ENCODE measurements around the gene TTLL9. TPM values are rescaled to one million over a fixed set of nuclear protein-coding genes. Genes with fewer than 3 reads are reported as not detected.

TTLL9 gene
- total RNA-seq, 1 experiment from 2014 or later: not detected

DNA sequence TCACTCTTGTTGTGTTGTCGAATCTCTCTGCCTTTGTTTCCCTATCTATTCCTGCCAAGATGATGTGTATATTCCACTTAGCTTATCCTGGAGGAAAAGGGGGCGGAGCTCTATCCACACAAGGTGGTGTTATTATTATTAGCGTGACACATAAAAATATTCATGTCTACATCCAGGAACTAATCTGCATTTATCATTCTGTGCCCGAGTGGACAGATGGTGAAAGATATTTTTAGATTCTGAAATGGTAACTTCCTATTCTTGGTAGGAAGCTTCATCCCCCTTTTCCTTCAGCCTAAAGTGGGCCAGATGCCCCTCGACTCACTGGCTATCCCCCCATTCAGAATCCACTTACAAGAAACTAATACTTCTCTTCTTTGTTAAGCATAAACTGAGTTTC, 99.6 kb downstream of the TTLL9 start:
- TF ChIP-seq, protein P1, sequence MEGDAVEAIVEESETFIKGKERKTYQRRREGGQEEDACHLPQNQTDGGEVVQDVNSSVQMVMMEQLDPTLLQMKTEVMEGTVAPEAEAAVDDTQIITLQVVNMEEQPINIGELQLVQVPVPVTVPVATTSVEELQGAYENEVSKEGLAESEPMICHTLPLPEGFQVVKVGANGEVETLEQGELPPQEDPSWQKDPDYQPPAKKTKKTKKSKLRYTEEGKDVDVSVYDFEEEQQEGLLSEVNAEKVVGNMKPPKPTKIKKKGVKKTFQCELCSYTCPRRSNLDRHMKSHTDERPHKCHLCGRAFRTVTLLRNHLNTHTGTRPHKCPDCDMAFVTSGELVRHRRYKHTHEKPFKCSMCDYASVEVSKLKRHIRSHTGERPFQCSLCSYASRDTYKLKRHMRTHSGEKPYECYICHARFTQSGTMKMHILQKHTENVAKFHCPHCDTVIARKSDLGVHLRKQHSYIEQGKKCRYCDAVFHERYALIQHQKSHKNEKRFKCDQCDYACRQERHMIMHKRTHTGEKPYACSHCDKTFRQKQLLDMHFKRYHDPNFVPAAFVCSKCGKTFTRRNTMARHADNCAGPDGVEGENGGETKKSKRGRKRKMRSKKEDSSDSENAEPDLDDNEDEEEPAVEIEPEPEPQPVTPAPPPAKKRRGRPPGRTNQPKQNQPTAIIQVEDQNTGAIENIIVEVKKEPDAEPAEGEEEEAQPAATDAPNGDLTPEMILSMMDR (conservative IDR thresholded peaks at IDR 0.05; ENCODE audit: low read depth, low read length): no peak
- TF ChIP-seq EZH2 (IDR thresholded peaks at IDR 0.05; ENCODE audit: borderline replicate concordance, low read depth, low read length, poor library complexity, severe bottlenecking): no peak
- no peaks in the 10 kb centered on the region for H3K36me3 ChIP-seq (ENCODE audit: insufficient read depth, low read length, poor library complexity, severe bottlenecking)
- BruUV-seq (replicated peaks): no TSS peak
- POLR2A ChIA-PET (ENCODE audit: low non-redundant PET): no interaction called here
- intact Hi-C loops (cut with micrococcal nuclease; ENCODE audit: unreplicated experiment): no loop called here
- H3K9me3 ChIP-seq (ENCODE audit: low read depth, low read length, poor library complexity, severe bottlenecking): no peaks in the 10 kb centered on the region
- H3K27ac ChIP-seq (ENCODE audit: low read depth, low read length, poor library complexity, severe bottlenecking): no peak overlapping the region
- peaks cover 64% of the 10 kb centered on the region for H3K27me3 ChIP-seq (replicated peaks; ENCODE audit: insufficient read depth, low read depth, low read length, poor library complexity)
- H3K4me1 ChIP-seq (ENCODE audit: insufficient read depth, low read length, poor library complexity, severe bottlenecking): no peaks in the 10 kb centered on the region
- H3K4me3 ChIP-seq (ENCODE audit: low read depth, low read length, poor library complexity, severe bottlenecking): no peak overlapping the region
- CTCF ChIA-PET: no interaction called here
- DNase-seq (ENCODE audit: low spot score): no peak

DNA sequence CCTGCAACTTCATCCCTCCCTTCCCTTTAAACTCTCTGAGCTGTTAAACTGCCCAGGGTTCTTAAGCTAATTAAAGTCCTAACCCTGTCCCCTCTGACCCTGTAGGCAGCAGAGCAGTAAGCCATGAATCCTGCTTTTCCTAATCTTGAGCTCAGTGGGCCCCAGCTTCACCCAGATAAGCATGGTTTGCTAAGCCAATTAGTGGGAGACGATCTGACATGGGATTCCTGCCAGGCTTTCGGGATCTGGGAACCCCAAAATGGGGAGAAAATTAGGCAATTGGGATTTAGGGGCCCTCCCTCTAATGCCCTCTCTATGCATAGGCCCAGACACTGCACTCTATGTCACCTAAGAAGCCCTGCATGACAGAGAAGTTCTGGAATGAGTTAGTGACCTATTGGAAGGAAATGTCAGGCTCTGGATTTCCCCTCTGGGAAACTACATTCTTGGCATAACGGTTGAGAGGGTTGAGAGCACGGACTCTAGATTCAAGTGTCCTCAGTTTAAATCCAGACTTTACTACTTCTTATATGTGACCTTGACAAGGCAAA, 102.1 kb downstream of the TTLL9 start:
- Histone ChIP-seq H3K9me3 (ENCODE audit: low read depth, low read length, poor library complexity, severe bottlenecking) (no peaks in the 10 kb centered on the region), H3K36me3 (ENCODE audit: insufficient read depth, low read length, poor library complexity, severe bottlenecking) (no peaks in the 10 kb centered on the region), H3K4me3 (ENCODE audit: low read depth, low read length, poor library complexity, severe bottlenecking) (no peak overlapping the region), H3K4me1 (ENCODE audit: insufficient read depth, low read length, poor library complexity, severe bottlenecking) (no peaks in the 10 kb centered on the region), H3K27ac (ENCODE audit: low read depth, low read length, poor library complexity, severe bottlenecking) (no peak overlapping the region), H3K27me3 (replicated peaks; ENCODE audit: insufficient read depth, low read depth, low read length, poor library complexity) (peaks cover 45% of the 10 kb centered on the region)
- no peak for TF ChIP-seq EZH2 (IDR thresholded peaks at IDR 0.05; ENCODE audit: borderline replicate concordance, low read depth, low read length, poor library complexity, severe bottlenecking)
- TF ChIP-seq, protein P1 (conservative IDR thresholded peaks at IDR 0.05; ENCODE audit: low read depth, low read length): no peak
- no TSS peak for BruUV-seq (replicated peaks)
- CTCF ChIA-PET: no interaction called here
- intact Hi-C loops (cut with micrococcal nuclease; ENCODE audit: unreplicated experiment): no loop called here
- POLR2A ChIA-PET (ENCODE audit: low non-redundant PET): no interaction called here
- no peak for DNase-seq (ENCODE audit: low spot score)

DNA sequence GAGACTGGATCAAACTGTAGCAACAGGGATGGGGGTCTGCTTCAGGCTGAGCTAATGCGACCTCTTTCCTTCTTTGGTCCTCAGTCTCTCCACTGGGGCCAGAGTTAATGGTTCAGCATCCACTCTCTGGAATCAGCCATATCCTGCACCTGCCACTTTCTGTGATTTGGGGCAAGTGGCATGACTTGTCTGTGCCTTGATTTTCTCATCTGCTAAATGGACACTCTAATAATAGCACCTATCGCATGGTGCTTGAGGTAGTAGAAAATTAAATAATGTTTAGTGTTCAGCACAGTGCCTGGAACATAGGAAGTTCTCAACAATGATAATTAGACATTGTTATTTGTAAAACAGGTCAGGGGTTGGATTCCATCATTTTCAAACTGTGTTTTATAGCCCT, 103.9 kb downstream of the TTLL9 start:
- TF ChIP-seq, protein P1 (conservative IDR thresholded peaks at IDR 0.05; ENCODE audit: low read depth, low read length): no peak
- TF ChIP-seq EZH2 (IDR thresholded peaks at IDR 0.05; ENCODE audit: borderline replicate concordance, low read depth, low read length, poor library complexity, severe bottlenecking): no peak
- Histone ChIP-seq H3K9me3 (ENCODE audit: low read depth, low read length, poor library complexity, severe bottlenecking) (no peaks in the 10 kb centered on the region), H3K27ac (ENCODE audit: low read depth, low read length, poor library complexity, severe bottlenecking) (no peak overlapping the region), H3K27me3 (replicated peaks; ENCODE audit: insufficient read depth, low read depth, low read length, poor library complexity) (peaks cover 45% of the 10 kb centered on the region), H3K4me3 (ENCODE audit: low read depth, low read length, poor library complexity, severe bottlenecking) (no peak overlapping the region), H3K4me1 (ENCODE audit: insufficient read depth, low read length, poor library complexity, severe bottlenecking) (no peaks in the 10 kb centered on the region), H3K36me3 (ENCODE audit: insufficient read depth, low read length, poor library complexity, severe bottlenecking) (no peaks in the 10 kb centered on the region)
- no TSS peak for BruUV-seq (replicated peaks)
- POLR2A ChIA-PET (ENCODE audit: low non-redundant PET): no interaction called here
- DNase-seq (ENCODE audit: low spot score): no peak
- intact Hi-C loops (cut with micrococcal nuclease; ENCODE audit: unreplicated experiment): no loop called here
- CTCF ChIA-PET: no interaction called here
